Trophoblast cell (in vitro differentiated cells and primary cell): ENCODE data around the gene FAM9C.

ENCODE experiments used
- DNase-seq, 2 donors: peaks; one replicate each; pipeline ENCODE4 v3.0.0-alpha.2; 2016
- H2AFZ ChIP-seq: 2 replicates; pipeline ENCODE4 v1.6.1; 2013; ENCODE audit warnings: low read length, moderate library complexity, mild to moderate bottlenecking; ENCODE audit not compliant: insufficient read depth, poor library complexity
- H2AK5ac ChIP-seq: 2 replicates; pipeline ENCODE4 v1.6.1; 2013; ENCODE audit warnings: mild to moderate bottlenecking, low read length
- H2BK120ac ChIP-seq: 2 replicates; pipeline ENCODE4 v1.6.1; 2013; ENCODE audit warnings: low read length, mild to moderate bottlenecking, moderate library complexity; ENCODE audit not compliant: insufficient read depth, poor library complexity
- H2BK12ac ChIP-seq: 2 replicates; pipeline ENCODE4 v1.6.1; 2013; ENCODE audit warnings: mild to moderate bottlenecking, low read length, moderate library complexity
- H2BK5ac ChIP-seq: 2 replicates; pipeline ENCODE4 v1.6.1; 2013; ENCODE audit warnings: low read length, low read depth, moderate library complexity, mild to moderate bottlenecking; ENCODE audit not compliant: poor library complexity
- H3K14ac ChIP-seq: 2 replicates; pipeline ENCODE4 v1.6.1; 2013; ENCODE audit warnings: mild to moderate bottlenecking, low read length
- H3K18ac ChIP-seq: 2 replicates; pipeline ENCODE4 v1.6.1; 2013; ENCODE audit warnings: mild to moderate bottlenecking, low read length
- H3K23ac ChIP-seq: 2 replicates; pipeline ENCODE4 v1.6.1; 2013; ENCODE audit warnings: low read length
- H3K27ac ChIP-seq: 2 replicates; pipeline ENCODE4 v1.5.1; 2013; ENCODE audit warnings: low read depth, mild to moderate bottlenecking, inconsistent platforms, low read length, moderate library complexity
- H3K27me3 ChIP-seq: 2 replicates; pipeline ENCODE4 v1.6.1; 2013; ENCODE audit warnings: inconsistent platforms, mild to moderate bottlenecking, low read length, moderate library complexity; ENCODE audit not compliant: insufficient read depth
- H3K36me3 ChIP-seq, 2 experiments: 1 replicate in 1 of 2; 2 replicates in 1 of 2; pipeline ENCODE4 v1.6.1; 2013; ENCODE audit warnings: low read length in 2 of 2, mild to moderate bottlenecking in 2 of 2, moderate library complexity in 1 of 2; ENCODE audit not compliant: insufficient read depth in 2 of 2, control insufficient read depth in 1 of 2
- H3K4ac ChIP-seq: 2 replicates; pipeline ENCODE4 v1.6.1; 2013; ENCODE audit warnings: low read depth, mild to moderate bottlenecking, low read length, moderate library complexity
- H3K4me1 ChIP-seq, 2 experiments: 1 replicate in 1 of 2; 2 replicates in 1 of 2; pipeline ENCODE4 v1.6.1; 2013; ENCODE audit warnings: low read length in 2 of 2, mild to moderate bottlenecking in 2 of 2, moderate library complexity in 1 of 2; ENCODE audit not compliant: insufficient read depth in 2 of 2, control insufficient read depth in 1 of 2
- H3K4me2 ChIP-seq: 2 replicates; pipeline ENCODE4 v1.6.1; 2013; ENCODE audit warnings: inconsistent platforms, mild to moderate bottlenecking, low read length, moderate library complexity
- H3K4me3 ChIP-seq: 2 replicates; pipeline ENCODE4 v1.5.1; 2013; ENCODE audit warnings: mild to moderate bottlenecking, low read depth, low read length, inconsistent platforms
- H3K79me1 ChIP-seq: one replicate; pipeline ENCODE4 v1.6.1; 2013; ENCODE audit warnings: low read length
- H3K79me2 ChIP-seq: 2 replicates; pipeline ENCODE4 v1.6.1; 2013; ENCODE audit warnings: low read length, mild to moderate bottlenecking; ENCODE audit not compliant: control insufficient read depth, insufficient read depth, poor library complexity
- H3K9ac ChIP-seq: 2 replicates; pipeline ENCODE4 v1.6.1; 2013; ENCODE audit warnings: mild to moderate bottlenecking, low read length
- H3K9me3 ChIP-seq: 2 replicates; pipeline ENCODE4 v1.6.1; 2013; ENCODE audit warnings: low read depth, mild to moderate bottlenecking, control low read depth, inconsistent platforms, low read length; ENCODE audit not compliant: insufficient read depth
- H4K12ac ChIP-seq: 2 replicates; pipeline ENCODE4 v1.6.1; 2013; ENCODE audit warnings: low read depth, mild to moderate bottlenecking, low read length, moderate library complexity
- H4K8ac ChIP-seq: 2 replicates; pipeline ENCODE4 v1.6.1; 2013; ENCODE audit warnings: low read depth, mild to moderate bottlenecking, low read length, moderate library complexity
- H4K91ac ChIP-seq: one replicate; pipeline ENCODE4 v1.6.1; 2013; ENCODE audit warnings: low read depth, mild to moderate bottlenecking, low read length, moderate library complexity
- WGBS: extraction: QIAGEN DNeasy Blood & Tissue Kit; methylation state at CpG from one replicate; pipeline ENCODE4 v1.1.7; 2013; ENCODE audit warnings: missing lambda C conversion rate; ENCODE audit not compliant: insufficient read length, insufficient coverage; ENCODE audit errors: extremely low coverage; 5-methylcytosine and 5-hydroxymethylcytosine counted together

Gene FAM9C

GRCh38 chrX:12992544-12993118 is 51.8 kb downstream of the FAM9C start:
- Histone ChIP-seq H2AK5ac (no peak overlapping the region), H3K27ac (no peak overlapping the region), H2BK5ac (no peak overlapping the region)

GRCh38 chrX:12991575-12991974 is 52.8 kb downstream of the FAM9C start:
- Histone ChIP-seq H3K4ac (no peak overlapping the region), H3K23ac (no peak overlapping the region), H3K9ac (no peak overlapping the region), H2AK5ac (no peak overlapping the region), H3K27me3 (no peaks in the 10 kb centered on the region), H3K18ac (no peak overlapping the region), H3K4me2 (no peak overlapping the region), H2BK120ac (no peak overlapping the region), H3K36me3 (no peaks in the 10 kb centered on the region), H4K12ac (no peak overlapping the region), H3K79me1 (no peaks in the 10 kb centered on the region), H2BK12ac (no peak overlapping the region), H3K4me3 (no peak overlapping the region), H4K91ac (no peak overlapping the region), H4K8ac (no peak overlapping the region), H2BK5ac (no peak overlapping the region), H3K79me2 (no peaks in the 10 kb centered on the region), H3K4me1 (peaks cover 0 to 2% of the 10 kb centered on the region in 2 experiments), H2AFZ (no peak overlapping the region), H3K14ac (no peak overlapping the region), H3K9me3 (no peaks in the 10 kb centered on the region), H3K27ac (no peak overlapping the region)
- no peak for DNase-seq
- no CpG with 5 or more reads among the region's 3 CpGs for WGBS

More at GRCh38 chrX:12992544-12993118, 51.8 kb downstream of the FAM9C start:
- Histone ChIP-seq H3K9ac (no peak overlapping the region), H2AFZ (no peak overlapping the region), H3K4me3 (no peak overlapping the region), H2BK12ac (no peak overlapping the region), H4K8ac (no peak overlapping the region), H3K9me3 (no peaks in the 10 kb centered on the region), H3K14ac (no peak overlapping the region), H3K23ac (no peak overlapping the region), H3K18ac (no peak overlapping the region), H4K12ac (no peak overlapping the region), H3K4me1 (peaks cover 0 to 2% of the 10 kb centered on the region in 2 experiments), H3K79me1 (no peaks in the 10 kb centered on the region), H2BK120ac (no peak overlapping the region), H3K79me2 (no peaks in the 10 kb centered on the region), H3K36me3 (no peaks in the 10 kb centered on the region), H3K4ac (no peak overlapping the region), H3K4me2 (no peak overlapping the region), H4K91ac (no peak overlapping the region), H3K27me3 (no peaks in the 10 kb centered on the region)
- WGBS, result no CpG with 5 or more reads among the region's 4 CpGs
- no peak for DNase-seq

- Histone ChIP-seq H2BK5ac (no peak overlapping the region), H3K4ac (no peak overlapping the region), H2BK120ac (no peak overlapping the region), H3K23ac (no peak overlapping the region), H2AK5ac (no peak overlapping the region), H3K79me2 (no peaks in the 10 kb centered on the region), H2BK12ac (no peak overlapping the region), H4K12ac (no peak overlapping the region), H3K4me2 (no peak overlapping the region), H3K36me3 (no peaks in the 10 kb centered on the region), H3K27ac (no peak overlapping the region), H3K9ac (no peak overlapping the region), H3K18ac (no peak overlapping the region), H2AFZ (no peak overlapping the region), H3K79me1 (no peaks in the 10 kb centered on the region), H3K27me3 (no peaks in the 10 kb centered on the region), H3K4me1 (peaks cover 0 to 2% of the 10 kb centered on the region in 2 experiments), H4K8ac (no peak overlapping the region), H3K14ac (no peak overlapping the region), H3K4me3 (no peak overlapping the region), H4K91ac (no peak overlapping the region), H3K9me3 (no peaks in the 10 kb centered on the region)
- no CpG with 5 or more reads among the region's 3 CpGs for WGBS
- DNase-seq, result no peak
Observed at GRCh38 chrX:12989461-12989860, 55.0 kb downstream of the FAM9C start.

GRCh38 chrX:12988797-12989196 is 55.6 kb downstream of the FAM9C start:
- no peak overlapping the region for H3K18ac ChIP-seq
- no peak overlapping the region for H2BK12ac ChIP-seq
- H3K9me3 ChIP-seq, result no peaks in the 10 kb centered on the region
- peaks cover 0 to 2% of the 10 kb centered on the region in 2 experiments for H3K4me1 ChIP-seq
- H3K23ac ChIP-seq, result no peak overlapping the region
- no peaks in the 10 kb centered on the region for H3K79me2 ChIP-seq
- no CpG with 5 or more reads among the region's 7 CpGs for WGBS
- no peak overlapping the region for H2AK5ac ChIP-seq
- no peaks in the 10 kb centered on the region for H3K79me1 ChIP-seq
- no peak overlapping the region for H3K4ac ChIP-seq
- H3K4me2 ChIP-seq, result no peak overlapping the region
- H3K14ac ChIP-seq, result no peak overlapping the region
- no peak overlapping the region for H4K91ac ChIP-seq
- no peaks in the 10 kb centered on the region for H3K27me3 ChIP-seq
- no peak overlapping the region for H2AFZ ChIP-seq
- H2BK5ac ChIP-seq, result no peak overlapping the region
- H2BK120ac ChIP-seq, result no peak overlapping the region
- H3K27ac ChIP-seq, result no peak overlapping the region
- no peak overlapping the region for H3K4me3 ChIP-seq
- H3K36me3 ChIP-seq, result no peaks in the 10 kb centered on the region
- H4K8ac ChIP-seq, result no peak overlapping the region
- no peak overlapping the region for H3K9ac ChIP-seq
- DNase-seq, result peak in 1 of 2 donors; percentile 38
- H4K12ac ChIP-seq, result no peak overlapping the region
